Measurements from ENCODE around the gene P3H4.
"Not testable (repeated sequence)": the region's sequence is repeated elsewhere in the genome, so short reads cannot be mapped to it uniquely, and the experiment has no call there.

Gene P3H4, protein sequence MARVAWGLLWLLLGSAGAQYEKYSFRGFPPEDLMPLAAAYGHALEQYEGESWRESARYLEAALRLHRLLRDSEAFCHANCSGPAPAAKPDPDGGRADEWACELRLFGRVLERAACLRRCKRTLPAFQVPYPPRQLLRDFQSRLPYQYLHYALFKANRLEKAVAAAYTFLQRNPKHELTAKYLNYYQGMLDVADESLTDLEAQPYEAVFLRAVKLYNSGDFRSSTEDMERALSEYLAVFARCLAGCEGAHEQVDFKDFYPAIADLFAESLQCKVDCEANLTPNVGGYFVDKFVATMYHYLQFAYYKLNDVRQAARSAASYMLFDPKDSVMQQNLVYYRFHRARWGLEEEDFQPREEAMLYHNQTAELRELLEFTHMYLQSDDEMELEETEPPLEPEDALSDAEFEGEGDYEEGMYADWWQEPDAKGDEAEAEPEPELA

DNA sequence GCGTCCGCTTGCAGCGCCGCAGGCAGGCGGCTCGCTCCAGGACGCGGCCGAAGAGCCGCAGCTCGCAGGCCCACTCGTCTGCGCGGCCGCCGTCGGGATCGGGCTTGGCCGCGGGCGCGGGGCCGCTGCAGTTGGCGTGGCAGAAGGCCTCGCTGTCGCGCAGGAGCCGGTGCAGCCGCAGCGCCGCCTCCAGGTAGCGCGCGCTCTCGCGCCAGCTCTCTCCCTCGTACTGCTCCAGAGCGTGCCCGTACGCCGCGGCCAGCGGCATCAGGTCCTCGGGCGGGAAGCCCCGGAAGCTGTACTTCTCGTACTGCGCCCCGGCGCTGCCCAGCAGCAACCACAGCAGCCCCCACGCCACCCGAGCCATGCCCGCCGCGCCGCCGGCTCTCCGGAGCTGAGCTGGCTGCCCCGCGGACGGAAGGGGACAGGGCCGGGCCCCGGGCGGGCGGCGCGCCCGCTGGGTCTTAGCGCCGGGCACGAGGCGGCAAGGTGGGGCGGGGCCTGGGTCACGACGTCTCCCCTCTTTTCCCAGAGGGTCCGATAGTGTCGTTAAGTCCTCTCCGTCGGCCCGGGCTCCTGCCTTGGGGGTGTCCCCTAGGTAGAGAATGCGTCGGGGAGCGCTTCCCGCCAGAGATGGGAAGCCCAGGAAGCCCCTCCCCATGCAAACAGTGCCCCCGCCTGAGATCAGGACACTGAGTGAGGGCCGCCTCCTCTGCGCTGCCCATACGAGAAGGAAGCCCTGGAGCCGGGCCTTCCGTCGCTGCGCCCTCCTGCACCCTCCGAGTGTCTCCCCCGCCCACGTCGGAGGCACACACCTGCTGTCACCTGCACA, at the start of gene P3H4:
TSS of gene P3H4 (minus strand) at position 401 of the 832 bp plus-strand sequence. CDS start at position 367, 34 bp downstream.
- DNase-seq (ENCODE audit: low spot score): peak; percentile 91

DNA sequence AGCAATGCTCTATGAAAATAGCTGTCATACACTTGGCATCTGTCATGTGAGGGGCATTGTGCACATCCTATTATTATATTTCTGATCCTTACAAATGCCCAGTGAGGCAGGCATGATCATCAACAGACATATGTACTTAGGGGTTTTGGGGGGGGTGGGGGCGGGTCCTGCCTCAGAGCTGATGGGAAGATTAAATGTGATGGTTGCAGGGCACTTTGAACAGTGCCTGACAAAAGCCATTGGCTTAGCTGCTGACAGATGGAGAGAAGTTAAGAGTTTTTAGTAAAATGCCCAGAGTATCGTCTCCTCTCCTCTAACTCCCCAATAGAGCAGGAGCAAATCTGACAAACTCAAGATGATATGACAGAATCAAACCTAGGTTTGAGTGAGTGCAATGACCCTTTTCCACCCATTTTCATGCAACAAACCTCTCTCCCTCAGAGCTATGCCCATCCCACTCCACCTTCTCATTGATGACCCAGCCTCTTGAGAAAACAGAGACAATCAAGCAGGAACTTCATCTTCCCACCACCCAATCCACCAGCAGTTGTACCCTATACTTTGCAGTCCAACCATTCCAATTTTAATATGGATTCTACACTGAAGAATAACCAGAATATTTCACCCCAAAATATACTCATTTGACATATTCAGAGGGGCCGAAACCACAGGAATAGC, 48.6 kb upstream of the P3H4 start:
- DNase-seq (ENCODE audit: low spot score): no peak

DNA sequence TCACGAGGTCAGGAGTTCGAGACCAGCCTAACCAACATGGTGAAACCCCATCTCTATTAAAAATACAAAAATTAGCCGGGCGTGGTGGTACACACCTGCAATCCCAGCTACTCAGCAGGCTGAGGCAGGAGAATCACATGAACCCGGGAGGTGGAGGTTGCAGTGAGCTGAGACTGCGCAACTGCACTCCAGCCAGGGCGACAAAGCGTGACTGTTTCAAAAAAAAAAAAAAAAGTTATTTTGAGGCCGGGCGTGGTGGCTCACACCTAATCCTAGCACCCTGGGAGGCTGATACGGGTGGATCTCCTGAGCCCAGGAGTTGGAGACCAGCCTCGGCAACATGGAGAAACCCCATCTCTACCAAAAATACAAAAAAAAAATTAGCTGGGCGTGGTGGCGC, 39.6 kb upstream of the P3H4 start:
- DNase-seq (ENCODE audit: low spot score): not testable (repeated sequence)

DNA sequence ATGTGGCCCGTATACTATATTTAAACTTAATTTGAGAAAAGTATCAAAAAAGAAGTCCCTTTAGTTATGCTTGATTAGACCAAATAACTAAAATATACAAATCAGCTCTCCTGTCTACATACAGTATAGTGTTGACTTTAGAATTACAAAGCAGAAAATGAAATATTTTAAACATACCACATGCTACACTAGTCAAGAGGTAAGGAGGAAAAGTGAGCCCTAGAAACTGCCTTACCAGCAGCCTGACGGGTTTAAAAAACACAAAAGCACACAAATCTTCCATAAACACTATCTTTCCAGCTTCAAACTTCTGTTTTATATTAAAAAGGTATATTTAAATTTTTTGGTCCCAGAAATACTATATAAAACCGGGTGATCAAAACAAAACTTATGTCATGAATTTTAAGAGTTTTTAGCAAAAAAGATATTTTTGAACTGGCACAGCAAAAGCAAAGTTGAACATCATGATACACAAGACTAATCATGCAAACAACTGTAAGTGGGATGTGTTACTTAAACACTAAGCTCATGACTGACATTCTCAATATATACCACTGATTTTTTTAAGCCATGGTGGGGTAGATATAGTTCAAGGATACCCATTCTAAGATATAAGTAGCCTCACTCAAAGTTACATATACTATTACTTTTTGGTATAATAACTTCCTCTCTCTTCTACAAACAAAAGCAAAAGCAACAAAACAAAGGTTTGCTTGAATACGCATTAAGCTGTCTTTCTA, 37.7 kb upstream of the P3H4 start:
- DNase-seq (ENCODE audit: low spot score): no peak

DNA sequence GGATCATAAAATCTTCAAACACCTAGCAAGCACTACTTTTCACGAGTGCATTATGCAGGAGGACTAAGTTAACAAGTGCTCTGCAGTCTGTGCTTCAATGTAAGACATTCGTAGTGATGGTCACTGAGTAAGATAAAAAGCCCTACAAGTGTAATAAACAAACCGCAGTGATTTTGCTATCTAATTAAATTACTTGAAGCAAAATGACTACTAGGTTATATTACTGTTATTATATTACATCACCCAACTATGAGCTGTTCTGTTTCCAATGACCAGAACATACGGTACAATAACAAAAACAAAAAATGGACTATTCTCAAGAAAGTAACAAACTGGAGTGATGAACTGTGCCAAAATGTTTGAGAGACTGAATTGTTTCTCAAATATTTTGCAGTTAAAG, 37.0 kb upstream of the P3H4 start:
- no peak for DNase-seq (ENCODE audit: low spot score)

DNA sequence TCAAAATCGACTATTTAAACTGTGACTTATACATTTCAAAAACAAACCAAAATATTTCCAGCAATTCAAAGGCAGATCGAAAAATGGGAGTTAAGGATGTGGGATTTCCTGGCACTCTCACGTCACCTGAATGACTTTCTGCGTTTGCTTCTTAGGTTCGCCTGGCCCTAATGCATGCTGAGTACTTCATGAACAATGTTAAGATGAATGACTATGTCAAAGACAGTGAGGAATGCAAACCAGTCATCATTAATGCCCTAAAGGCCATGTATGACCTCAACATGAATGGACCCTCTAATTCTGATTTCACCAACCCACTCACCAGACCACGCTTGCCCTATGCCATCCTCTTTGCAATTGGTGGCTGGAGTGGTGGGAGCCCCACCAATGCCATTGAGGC, 33.2 kb upstream of the P3H4 start:
- DNase-seq (ENCODE audit: low spot score): no peak

DNA sequence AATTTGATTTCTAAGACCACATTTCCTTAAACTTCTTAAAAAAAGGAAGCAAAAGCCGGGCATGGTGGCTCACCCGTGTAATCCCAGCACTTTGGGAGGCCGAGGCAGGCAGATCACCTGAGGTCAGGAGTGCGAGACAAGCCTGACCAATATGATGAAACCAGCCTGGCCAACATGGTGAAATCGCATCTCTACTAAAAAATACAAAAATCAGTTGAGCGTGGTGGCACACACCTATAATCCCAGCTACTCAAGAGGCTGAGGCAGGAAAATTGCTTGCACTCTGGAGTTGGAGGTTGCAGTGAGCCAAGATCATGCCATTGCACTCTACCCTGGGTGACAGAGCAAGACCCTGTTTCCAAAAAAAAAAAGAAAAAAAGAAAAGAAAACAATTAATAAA, 29.0 kb upstream of the P3H4 start:
- not testable (repeated sequence) for DNase-seq (ENCODE audit: low spot score)

DNA sequence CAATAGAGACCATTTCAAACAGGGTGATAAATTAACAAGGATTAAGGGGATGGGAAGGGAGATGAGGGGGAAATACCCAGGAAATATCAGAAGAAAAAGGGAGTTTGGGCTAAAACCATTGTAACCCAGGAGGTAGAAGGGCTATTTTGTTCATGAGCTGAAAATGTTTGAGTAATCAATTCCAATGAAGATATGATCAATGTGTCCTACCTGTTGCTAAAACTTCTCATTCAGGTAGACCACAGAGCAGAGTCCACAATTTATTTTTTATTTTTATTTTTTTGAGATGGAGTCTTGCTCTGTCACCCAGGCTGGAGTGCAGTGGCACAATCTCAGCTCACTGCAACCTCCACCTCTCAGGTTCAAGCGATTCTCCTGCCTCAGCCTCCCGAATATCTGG, 27.7 kb upstream of the P3H4 start:
- DNase-seq (ENCODE audit: low spot score): not testable (repeated sequence)

DNA sequence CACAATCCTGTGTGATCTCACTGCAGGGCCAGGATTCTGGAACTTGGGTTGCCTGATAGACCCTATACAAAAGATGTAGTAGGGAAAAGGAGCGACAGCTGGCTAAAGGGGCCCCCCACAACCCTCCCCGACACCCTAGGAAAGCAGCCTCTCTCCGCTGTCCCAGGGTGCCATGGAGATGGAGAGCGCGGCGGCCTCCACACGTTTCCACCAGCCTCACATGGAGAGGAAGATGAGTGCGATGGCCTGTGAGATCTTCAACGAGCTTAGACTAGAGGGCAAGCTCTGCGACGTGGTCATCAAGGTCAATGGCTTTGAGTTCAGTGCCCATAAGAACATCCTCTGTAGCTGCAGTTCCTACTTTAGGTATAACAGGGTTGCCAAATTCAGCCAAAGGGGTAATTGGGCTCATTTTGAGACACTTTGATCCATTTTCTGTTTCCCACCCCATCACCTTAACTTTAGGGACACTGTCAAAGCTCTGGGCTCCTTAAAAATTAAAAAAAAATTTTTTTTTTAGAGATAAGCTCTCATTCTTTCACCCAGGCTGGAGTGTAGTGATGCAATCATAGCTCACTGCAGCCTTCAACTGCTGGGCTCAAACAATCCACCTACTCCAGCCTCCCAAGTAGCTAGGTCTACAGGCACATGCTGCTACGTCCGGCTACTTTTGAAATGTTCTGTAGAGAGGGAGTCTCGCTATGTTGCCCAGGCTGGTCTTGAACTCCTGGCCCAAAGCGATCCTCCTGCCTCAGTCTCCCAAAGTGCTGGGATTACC, 26.2 kb upstream of the P3H4 start, which contains the start of gene KLHL10:
TSS of gene KLHL10 (plus strand) at position 65 of the 778 bp plus-strand sequence. CDS start at position 173, 108 bp downstream.
- no peak for DNase-seq (ENCODE audit: low spot score)

DNA sequence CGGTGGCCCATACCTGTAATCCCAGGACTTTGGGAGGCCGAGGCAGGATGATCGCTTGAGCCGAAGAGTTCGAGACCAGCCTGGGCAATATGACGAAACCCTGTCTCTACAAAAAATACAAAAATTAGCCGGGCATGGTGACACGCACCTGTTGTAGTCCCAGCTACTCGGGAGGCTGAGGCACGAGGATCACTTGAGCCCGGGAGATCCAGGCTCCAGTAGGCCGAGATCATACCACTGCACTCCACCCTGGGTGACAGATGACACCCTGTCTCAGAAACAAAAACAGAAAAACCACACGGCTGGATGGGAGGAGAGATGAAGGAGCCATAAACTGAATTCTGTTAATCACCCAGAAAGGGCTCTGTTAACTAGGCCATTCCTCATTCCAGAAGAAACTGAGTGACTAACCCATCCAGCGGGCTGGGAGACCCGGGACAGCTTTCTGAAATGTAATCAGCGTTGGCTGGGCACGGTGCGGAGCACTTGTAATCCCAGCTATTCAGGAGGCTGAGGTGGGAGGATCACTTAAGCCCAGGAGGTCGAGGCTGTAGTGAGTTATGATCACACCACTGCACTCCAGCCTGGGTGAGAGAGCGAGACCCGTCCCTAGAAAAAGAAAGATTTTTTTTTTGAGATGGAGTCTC, 24.9 kb upstream of the P3H4 start:
- no peak for DNase-seq (ENCODE audit: low spot score)

DNA sequence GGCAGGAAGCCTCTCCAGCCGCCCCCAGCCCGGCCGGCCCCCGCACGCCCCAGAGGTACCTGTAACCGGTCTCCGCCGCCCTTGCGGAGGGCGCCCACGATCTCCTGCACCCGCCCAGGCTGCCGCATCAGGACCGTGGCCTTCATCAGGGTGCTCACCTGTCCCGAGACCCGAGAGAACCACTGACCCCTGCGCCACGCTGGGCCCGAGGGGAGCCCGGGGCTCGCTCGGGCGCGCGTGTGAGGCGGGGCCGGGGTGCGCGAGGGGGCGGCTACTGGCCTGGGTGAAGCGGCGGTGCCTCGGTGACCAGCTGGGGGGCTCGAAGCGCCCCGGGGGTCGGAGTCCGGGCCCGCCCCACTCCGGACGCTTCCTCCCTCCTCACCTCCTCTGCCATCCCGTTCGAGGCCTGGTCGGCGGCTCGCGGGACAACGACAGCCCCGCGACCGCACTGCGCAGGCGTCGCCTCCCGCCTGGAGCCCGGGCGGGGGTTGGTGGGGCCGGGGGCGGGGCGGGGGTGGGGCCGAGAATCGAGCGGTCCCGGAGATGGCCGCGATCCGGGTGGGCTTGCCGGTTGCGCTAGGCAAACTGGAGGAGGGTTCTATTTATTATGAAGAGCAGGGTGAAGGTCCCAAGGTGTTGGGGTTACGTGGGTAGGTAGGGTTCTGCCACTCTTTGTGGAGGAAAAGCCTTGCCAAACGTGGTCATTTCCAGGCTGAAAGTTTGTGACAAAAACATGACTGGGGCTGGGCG, 24.2 kb upstream of the P3H4 start, which contains the start of gene NT5C3B:
TSS of gene NT5C3B (minus strand) at position 433 of the 750 bp plus-strand sequence. CDS start at position 394, 39 bp downstream.
- DNase-seq (ENCODE audit: low spot score): peak; percentile 97

DNA sequence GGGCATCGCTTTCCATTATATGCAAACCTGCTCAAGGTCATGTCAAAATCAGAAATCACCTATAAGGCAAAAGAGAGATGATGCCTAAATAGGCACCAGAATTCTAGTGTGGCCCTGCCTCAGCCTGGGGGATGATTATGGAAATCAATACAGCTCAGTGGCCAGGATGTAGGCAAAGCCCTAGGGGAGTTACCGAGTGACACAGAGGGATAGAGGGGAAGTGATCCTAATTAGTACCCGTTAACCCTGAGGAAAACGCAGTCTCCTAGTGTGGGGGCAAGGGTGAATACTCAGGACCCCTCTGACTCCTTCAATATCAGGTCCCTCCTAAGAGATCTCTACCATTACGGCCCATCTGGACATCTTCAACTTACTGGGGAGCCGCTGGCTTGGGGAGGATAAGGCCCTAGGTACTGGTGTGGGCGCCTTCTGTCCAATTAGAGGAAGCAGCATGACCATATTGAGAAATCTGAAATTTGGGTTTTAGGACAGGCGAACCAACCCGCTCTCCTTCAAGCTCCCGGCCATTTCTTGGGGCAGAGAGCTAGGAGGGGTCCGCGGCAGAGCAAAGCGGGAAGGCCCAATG, 23.6 kb upstream of the P3H4 start:
- peak; percentile 49 for DNase-seq (ENCODE audit: low spot score)

DNA sequence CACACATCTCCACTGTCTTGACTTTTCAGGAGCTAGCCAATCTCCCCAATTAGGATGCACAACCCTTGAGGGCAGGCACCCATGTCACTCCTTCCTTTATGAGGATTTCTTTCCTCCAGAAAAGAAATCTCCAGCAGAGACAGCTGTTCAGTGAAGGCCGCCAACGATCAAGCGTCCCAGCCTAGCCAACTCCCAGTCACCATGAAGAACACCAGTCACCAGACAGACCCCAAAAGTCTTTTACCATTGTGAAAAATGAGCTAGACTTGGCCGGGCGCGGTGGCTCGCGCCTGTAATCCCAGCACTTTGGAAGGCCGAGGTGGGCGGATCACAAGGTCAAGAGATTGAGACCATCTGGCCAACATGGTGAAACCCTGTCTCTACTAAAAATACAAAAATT, 18.2 kb upstream of the P3H4 start:
- not testable (repeated sequence) for DNase-seq (ENCODE audit: low spot score)

DNA sequence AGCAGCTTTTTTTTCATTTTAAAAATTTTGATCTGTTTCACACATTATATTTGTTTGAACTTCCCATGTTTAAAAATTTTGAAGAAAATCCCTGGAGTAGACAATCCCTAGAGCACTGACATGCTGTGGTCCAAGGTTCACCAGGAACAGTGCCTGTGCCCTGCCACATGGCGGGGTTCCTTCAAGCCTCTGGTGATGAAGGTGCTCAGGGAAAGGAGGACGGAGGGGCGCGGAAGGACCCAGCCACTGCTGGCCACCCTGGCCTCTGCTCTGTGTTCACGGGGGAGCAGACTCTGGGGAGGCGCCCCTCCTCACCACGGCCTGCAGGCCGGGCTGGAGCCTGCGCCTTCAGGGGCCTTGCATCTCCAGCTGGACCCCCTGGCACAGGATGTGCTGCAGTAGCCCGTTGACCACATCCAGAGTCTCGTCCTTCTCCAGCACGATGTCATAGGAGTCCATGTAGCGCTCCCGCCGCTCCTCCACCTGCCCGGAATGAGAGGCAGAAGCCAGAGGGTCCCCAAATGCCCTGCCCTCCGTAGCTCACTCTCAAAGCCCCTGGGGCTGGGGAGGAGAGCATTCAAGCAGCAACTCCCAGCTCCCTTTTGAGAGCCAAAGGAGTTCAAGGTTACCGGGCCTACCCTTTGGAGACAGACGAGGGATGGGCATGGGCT, 13.6 kb upstream of the P3H4 start:
- DNase-seq (ENCODE audit: low spot score): no peak

DNA sequence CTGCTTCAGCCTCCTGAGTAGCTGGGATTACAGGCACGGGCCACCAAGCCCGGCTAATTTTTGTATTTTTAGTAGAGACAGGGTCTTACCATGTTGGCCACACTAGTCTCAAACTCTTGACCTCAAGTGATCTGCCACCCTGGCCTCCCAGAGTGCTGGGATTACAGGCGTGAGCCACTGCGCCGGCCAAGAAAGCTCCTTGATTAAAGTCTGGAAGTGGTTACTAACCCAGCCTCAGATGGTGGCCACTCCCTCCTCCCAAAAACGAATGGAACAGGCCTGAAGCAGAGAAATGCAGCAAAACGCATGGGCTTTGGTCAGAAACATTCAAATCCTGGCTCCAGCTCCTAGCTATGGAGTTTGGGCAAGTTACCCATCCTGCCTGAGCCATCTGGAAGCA, 12.3 kb upstream of the P3H4 start:
- DNase-seq (ENCODE audit: low spot score): peak; percentile 78

DNA sequence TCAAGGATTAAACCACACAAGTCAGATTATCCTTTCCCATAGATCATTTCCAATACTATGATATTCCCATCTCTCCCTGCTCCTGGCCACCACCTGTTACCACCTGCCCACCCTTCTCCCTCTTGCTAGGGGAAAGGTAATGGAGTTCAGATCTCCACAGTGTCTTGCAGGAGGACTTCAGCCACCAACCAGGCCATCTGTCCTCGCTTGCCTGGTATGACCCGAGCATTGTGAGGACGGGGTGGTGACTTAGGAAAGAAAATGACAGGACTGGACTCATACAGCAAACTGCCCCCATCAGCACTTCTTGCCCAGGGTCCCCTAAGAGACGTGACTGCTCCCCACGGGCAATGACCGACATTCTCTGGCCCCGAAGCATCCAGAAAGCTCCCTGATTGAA, 11.8 kb upstream of the P3H4 start:
- DNase-seq (ENCODE audit: low spot score): no peak

DNA sequence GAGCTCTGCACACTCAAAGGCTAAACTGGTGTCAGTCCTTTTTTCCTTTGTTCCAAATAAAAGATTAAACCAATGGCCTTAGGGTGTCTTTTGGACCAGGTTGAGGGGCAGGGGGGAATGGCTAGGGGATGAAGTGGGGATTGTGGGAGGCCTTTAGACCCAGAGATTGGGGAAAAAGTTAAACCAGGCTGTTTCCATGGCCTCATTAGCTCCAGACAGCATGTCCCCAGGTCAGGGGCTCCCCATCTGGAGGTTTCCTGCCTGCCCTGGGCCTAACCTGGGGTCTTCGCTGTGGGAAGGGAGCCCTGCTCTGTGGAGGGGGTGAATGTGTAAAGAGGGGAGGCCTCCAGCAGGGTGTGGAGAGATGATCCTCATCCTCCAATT, 11.4 kb upstream of the P3H4 start:
- no peak for DNase-seq (ENCODE audit: low spot score)
